DOHH2 (cell line): ENCODE data around the gene LPIN1.

Experiments used
- EZH2phosphoT487 ChIP-seq: fragments of 200-600 bp; sonication (generic); IDR thresholded peaks from 2 replicates; pipeline ENCODE4 v1.6.1; 2017; ENCODE audit warnings: borderline replicate concordance, mild to moderate bottlenecking, antibody characterized with exemption, low read length, moderate library complexity, mixed read lengths
- TF ChIP-seq, protein P1 (sequence below): fragments of 200-600 bp; sonication (generic); IDR thresholded peaks from one replicate; pipeline ENCODE4 v1.5.1; 2014; ENCODE audit warnings: antibody characterized with exemption, mild to moderate bottlenecking, low read depth, low read length; ENCODE audit not compliant: poor library complexity, severe bottlenecking

DNA sequence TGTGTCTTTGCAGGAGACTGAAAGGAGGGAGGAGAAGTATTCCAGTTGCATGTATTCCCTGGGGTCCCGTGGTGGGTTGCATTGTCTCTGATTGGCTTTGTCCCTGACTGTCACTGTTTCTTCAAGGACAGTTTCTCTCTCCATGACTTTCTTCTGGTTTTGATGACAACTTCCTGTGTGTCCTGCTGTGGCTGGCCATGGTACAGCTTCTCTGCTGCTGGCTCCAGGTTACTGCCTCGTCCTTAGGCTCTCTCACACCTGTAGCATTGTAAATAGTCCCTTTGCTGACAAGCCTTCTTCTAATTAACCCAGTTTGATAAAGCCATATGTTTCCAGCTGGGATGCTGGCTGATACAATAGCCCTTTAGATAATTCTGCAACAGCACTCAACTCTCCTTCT is 129.0 kb downstream of the LPIN1 start:
- TF ChIP-seq, protein P1, sequence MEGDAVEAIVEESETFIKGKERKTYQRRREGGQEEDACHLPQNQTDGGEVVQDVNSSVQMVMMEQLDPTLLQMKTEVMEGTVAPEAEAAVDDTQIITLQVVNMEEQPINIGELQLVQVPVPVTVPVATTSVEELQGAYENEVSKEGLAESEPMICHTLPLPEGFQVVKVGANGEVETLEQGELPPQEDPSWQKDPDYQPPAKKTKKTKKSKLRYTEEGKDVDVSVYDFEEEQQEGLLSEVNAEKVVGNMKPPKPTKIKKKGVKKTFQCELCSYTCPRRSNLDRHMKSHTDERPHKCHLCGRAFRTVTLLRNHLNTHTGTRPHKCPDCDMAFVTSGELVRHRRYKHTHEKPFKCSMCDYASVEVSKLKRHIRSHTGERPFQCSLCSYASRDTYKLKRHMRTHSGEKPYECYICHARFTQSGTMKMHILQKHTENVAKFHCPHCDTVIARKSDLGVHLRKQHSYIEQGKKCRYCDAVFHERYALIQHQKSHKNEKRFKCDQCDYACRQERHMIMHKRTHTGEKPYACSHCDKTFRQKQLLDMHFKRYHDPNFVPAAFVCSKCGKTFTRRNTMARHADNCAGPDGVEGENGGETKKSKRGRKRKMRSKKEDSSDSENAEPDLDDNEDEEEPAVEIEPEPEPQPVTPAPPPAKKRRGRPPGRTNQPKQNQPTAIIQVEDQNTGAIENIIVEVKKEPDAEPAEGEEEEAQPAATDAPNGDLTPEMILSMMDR, result no peak
- TF ChIP-seq EZH2phosphoT487, result no peak
